ENCODE data around the gene MYOD1.
A peak's percentile ranks its signal among the peaks of the same experiment; 100 is the strongest.

Gene MYOD1

DNA sequence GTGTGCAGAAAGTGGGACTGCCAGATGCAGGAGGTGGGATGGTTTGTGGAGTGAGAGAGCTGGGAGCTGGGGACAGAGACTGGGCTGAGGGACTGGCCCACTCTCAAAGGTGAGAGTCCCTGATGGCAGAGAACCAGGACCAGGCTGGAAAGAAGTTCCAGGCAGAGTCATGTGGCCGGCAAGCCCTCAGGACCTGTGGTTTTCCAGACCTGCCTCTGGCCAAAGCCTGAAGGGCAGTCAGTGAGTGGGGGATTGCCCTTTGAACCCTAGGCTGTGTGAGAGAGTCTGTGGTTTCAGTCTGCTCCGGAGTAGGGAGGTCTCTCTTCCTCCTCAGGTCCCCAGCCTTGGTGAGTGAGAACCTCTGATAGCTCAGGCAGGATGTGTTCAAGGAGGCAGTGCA, 32.2 kb downstream of the MYOD1 start:
- no peak for DNase-seq

DNA sequence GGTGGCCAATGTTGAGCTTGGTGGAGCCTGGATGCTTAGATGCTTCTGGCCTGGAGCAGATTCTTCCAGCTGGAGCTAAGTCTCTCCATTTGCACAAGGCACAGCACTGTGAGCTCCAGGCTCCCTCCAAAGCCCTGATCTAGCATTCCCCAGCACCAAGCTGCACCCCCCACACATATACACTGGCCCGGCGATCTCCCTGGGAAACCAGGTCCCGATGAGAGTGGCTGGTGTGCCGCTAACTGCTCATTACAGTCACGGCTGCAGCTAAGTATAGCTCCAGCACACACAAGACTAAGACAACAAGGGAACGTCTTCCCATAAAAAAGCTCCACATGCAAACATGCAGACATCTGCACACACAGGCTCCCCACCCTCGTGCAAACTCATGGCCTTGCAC, 32.8 kb downstream of the MYOD1 start:
- DNase-seq: no peak

DNA sequence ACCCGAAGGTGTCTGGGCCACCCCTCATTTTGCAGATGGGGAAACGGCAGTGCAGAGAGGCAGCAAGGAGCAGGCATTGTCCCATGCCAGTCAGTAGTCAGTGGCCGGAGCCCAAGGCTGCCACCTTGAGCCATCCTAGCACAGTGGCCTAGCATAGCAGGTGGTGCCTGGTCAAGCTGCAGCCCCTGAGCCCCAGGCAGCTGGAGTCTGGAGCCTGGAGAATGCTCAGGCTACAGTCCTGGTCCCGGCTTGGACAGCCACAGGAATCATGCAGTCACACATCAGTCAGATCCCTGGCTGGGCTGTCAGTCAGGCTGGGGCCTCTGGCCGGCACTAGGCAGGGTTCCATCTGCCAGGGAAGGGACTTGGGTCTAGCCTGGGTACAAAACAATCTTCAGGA, 33.8 kb downstream of the MYOD1 start:
- DNase-seq: no peak

DNA sequence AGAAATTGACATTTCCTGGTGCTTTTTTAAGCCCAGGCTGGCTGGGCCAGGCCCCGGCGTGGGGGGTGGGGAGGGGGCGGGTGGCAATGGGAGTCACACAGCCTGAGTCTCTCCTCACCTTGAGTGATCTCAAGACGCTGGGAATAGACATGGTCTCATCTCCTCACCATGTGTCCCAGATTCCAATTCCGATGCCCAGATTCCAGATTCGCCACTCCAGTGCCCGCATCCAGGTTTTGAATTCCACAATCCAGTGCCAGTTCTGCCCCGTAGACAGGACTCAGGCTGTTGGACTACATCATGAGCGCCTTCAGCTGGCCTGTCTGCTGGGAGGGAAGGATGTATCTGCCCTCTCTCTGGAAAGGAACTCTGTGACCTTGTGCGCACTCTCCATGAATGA, 34.3 kb downstream of the MYOD1 start:
- DNase-seq: no peak

DNA sequence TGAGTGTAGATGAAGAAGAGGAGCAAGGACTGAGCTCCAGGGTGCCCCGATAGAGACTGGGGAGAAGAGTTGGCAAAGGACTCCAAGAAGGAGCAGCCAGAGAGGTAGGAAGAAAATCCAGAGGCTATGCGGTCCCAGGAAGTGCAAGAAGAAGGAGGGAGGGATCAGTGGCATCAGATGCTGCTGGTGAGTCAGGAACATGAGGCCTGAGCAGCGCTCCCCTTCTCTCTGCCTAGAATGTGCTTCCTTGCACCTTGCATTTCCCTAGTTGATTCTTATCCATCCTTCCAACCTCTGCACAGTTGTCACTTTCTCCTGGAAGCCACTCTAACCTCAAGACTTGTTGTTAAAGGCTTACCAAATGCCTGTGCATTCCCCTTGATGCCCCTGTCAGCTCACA, 36.5 kb downstream of the MYOD1 start:
- DNase-seq: no peak

DNA sequence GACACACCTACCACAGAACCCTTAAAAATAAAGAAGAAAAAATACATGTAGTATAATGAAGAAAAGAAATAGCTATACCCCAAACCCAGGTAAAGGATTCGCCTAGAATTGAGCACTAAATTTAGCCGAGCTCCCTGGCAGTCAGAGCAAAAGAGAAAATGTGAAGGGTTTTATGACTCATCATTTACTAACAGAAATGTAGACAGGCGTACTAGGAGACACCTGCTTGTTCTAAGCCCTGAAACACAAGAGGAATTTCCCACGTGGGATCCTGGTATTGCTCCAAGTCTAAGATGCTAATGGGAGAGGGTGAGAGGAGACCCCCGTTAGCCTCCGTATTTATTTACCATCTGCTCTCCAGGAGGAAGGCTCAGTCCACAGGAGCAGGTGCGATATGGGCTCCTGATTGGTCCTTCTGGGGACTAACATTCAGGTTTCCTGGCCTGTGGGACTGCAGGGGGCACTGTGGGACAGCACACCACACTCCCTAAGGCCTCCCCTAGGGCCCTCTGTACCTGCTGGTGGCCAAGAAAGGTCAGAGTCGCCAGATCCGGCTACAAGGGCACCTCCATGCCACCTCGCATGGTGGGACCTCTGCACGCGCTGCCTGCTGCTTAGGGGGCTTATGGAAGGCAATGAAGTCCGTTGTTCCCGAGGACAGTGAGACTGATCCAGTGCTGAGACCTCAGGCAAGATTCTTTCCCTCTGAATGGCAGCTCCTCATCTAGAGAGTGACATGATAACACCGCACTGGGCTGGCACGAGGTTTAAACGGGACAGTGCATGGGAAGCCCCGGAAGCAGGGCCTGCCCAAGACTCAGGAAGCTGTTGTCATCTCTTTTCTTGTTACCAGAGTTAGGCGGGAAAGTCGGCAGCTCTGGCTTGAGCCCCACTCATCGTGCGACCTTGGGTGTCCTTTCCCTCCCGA, 41.0 kb downstream of the MYOD1 start:
- DNase-seq: peak; percentile 88

DNA sequence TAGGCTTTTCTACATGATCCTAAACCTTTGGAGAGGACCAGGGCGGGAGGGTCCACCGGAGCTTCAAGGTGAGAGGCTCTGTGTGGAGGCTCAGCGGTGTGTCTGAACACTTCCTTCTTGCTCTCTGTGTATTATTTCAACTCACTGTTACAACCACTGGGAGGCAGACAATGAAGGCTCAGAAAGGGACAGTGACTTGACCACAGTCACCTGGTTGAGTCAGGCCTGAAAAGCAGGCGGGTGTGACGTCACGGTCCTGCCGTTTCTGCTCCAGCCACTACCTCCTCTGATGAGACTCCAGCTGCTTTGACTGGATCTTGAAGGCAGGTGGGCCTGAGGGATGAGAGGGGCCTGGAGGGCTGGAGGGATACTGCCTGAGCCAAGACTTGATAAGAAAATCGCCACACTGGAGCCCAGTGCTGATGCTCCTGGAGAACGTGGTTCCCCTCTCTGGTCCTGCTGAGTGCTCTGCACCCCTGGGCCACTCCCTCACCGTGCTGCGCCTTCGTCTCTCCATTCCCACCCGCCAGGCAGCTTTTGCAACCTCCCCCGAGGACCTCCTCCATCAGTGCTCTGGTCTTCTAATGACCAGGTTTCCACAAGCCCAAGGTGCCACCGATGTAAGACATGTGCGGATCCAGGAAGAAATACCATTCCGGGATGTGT, 43.1 kb downstream of the MYOD1 start:
- DNase-seq: no peak

DNA sequence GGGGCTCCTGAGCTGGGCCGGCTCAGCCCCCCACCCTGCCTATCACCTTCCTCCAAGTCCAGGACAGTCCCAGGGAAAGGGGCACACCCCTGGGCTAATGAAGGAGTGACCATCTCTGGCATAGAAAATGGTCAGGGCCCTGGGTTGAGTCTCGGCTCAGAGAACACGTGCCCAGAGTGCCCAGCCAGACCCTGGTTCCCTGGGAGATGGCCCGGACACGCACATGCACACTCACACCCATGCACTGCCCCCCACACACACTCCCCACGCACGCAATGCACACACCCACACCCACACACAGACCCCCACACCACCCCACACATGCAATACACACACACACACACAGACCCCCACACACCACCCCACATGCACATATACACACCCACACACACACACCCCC, 43.9 kb downstream of the MYOD1 start:
- no peak for DNase-seq

DNA sequence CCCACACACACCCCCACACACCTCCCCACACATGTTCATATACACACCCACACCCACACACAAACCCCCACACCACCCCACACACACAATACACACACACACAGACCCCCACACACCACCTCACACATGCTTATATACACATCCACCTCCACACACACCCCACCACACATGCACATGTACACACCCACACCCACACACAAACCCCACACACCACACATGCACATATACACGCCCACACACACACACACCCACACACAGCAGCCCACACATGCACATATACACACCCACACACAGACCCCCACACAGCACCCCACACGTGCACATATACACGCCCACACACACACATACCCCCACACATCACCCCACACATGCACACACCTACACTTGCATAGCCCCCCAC, 44.3 kb downstream of the MYOD1 start:
- DNase-seq: no peak

DNA sequence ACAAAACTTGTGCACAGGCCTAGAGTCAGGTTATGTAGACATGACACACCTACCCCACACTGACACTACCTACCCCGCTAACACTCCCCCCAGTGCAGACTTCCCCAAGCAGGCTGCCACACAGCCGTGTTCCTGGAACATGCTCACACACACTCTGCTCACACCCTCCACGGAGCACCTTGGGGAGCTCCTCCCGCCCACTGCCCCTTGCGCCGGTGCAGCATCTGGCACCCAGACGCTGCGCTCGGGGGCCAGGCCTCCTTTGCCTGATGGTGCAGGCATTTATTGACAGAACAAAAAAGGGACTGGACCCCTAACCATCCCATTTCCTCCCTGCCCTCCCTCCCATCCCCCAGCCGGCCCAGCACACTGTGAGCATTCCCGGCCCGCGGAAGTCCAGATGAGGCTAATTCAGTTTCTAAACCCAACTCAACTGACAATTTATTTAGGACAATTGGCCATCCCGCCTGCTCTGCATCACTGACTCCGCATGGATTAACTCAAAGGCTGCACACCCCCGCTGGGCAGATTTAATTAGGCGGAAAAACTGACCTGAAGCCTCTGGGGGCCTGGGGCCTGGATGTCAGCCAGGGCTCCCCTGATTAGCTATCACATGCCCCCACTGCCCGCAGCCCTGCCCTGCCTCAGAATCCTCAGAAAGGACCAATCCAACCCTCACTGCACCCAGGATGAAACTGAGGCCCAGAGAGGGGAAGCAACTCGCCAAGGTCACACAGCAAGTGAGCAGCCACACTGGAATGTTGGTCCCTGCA, 45.3 kb downstream of the MYOD1 start:
- DNase-seq: no peak

DNA sequence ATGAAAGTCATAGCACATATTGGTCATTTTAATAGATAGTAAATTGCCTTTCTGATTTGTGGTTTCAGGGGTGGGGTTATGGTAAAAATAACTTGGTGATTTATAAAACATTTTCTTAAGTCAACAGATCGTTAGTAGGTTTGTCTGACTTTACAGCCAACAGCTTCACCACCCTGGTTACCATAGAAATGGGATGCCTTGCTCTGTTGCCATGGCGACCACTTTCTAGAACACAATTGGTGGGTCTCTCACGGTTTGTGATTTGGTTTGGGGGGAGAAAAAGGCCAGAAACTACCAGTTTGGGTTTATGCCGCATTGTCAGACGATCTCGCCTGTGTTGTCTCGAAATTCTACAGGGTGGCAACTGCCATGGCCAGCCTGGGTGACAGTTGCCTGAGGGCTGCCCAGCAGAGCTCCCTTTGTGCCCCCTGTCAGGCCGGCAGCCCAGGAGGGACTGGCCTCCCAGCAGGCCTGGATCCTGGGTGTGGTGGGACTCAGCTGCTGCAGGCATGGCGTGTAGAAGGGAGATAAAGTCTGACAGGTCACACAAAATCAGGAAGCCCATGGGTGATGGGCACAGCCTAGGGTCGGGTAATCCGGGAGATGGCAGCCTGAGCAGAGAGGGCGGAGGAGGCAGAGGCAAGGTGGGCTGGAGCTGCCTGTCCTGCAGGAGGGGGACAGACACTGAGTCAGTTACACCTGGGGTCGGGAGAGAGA, 46.1 kb downstream of the MYOD1 start:
- no peak for DNase-seq

DNA sequence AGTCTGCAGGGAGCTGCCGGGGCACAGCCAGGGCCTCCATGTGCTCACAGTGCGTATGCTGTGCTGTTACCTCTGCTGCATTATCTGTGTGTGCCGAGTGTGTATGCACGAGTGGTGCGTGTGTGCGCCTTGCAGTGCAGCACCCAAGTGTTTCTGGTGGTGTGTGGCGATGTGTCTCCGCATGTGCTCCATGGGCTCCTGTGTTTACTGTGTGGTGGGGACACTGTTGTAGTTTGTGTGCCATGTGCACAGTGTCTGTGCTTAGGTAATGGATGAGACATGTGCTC, 46.6 kb downstream of the MYOD1 start:
- DNase-seq: no peak

DNA sequence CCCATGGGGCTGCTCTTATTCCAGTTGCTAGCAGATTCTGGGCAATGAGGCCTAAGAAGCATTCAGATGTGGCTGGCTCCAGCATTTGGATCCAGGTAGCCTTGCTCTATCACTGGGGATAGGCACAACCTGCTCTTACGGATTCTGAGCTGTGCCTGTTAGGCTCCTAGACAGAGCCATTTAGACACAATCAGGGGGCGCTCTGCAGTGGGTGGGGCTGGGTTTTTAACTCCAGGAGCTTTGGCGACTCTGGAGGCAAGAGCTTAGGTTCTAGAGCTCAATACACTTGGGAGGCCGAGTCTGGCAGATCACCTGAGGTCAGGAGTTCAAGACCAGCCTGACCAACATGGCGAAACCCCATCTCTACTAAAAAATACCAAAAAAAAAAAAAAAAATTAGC, 47.2 kb downstream of the MYOD1 start:
- DNase-seq: no peak

DNA sequence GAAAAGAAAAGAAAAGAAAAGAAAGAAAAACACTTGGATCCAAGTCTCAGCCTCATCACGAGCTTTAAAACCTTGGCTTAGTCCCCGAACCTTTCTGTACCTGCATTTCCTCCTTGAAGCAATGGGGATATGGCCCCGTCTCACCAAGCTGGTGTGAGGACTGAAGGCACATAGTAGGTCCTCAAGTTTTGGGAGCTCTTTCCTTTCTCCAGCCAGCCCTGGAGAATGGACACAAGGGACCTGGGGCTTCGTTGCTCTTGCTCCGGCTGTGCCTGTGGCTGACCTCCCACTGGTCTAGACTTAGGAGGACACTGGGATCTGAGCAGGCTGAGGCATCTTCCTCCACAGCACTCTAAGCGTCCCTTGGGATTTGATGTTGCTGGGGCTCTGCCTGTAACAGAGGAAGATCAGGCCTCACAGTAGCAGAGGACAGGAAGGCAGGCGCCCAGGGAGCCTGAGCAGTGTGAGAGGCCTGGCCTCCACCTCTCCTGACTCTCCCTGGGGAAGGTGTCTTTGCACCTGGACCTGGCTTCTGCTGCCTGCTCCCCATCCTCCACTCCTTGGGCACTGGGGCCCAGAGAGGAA, 48.0 kb downstream of the MYOD1 start:
- DNase-seq: no peak

DNA sequence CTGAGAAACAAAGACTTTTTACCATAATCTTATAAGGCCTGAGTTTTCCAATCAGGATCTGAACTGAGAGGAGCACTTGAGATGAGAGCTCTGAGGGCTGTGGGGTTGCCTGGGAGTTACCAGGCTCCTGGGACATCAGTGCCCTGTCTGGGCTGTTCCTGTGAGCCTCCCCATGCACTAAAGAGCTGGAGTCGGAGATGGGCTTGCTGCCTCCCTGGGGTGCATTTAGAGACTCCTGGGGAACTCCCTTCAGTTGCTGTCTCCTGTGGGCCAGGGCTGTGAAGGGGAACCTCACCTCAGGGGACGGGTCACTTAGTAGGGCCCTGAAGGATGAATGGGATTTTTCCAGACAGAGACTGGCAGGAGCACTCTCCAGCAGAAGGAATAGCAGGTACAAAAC, 48.5 kb downstream of the MYOD1 start:
- no peak for DNase-seq

DNA sequence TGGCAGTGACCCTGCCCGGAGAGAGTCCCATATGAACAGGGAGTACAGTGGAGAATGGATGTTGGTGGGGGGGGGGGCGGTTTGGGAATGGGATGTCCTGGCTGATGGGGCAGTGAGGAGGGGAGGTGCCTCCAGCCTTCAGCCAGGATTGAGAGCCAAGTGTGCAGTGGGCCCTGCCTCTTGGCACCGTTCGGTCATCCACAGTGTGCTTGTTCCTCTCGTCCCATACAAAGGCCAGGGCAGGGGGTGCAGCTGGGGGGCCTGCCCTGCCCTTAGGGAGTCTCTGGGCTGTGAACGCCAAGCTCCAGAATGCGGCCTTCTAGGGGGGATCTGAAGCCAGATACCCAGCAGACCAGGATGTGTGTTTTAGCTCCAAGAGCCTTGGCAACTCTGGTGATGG, 49.2 kb downstream of the MYOD1 start:
- DNase-seq: no peak

DNA sequence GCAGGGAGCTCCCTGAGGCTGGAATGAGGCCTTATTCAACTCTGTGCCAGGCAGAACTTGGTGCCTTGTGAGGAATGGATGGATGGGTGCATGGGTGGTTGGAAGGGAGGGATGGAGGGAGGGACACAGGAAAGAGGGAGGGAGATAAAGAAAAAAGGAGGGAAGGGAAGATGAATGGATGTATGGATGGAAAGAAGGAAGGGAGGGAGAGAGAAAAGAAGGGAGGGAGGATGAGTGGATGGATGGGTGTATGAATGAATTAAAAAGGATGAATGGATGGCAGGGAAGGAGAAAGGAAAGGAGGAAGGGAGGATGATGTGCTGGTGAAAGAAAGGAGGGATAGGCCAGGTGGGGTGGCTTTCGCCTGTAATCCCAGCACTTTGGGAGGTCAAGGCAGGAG, 49.8 kb downstream of the MYOD1 start:
- no peak for DNase-seq

DNA sequence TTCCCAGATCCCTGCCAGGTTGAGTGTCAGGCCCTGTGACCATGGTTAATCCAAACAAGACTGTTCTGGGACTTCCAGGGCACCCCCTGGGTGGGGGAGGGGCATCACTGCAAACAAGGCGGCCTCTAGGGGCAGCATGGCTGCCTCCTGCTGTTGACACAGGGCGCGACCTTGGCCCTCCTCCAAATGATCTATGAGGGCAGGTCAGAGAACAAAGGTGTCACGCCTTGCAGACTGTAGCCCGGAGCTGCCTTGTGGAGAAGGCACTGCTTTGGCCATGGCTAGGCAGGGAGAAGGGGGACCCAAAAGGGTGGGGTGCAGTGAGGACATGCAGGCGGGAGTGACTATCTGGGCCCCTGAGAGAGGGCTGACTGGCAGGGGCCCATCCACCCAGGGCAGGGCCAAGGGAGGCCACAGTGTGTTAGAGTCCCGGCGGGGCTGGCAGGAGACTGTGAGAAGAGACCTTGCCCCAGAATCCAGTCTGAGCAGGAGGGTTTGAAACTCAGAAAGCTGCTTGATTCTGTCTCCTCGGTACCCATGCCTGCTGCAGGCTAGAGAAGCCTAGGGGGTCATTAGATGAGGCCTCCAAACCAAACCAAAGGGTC, 50.8 kb downstream of the MYOD1 start:
- no peak for DNase-seq

DNA sequence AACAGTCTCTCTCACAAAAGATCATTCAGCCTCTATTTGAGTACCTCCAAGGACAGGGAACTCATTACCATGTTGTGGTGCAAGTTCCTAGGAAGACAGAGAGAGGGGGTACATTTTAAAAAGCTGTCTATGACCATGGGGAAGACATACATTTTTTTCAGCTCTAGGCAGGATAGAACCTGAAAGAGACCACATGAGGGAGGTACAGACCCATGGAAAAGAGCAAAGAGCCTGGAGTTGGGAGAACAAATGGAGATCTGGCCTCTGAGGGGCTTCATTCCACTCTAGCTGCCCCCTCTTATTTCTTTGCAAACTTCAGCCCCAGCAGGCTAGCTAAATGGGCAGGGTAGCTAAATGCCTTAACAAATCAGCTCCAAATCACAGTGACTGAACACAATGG, 51.5 kb downstream of the MYOD1 start:
- no peak for DNase-seq

DNA sequence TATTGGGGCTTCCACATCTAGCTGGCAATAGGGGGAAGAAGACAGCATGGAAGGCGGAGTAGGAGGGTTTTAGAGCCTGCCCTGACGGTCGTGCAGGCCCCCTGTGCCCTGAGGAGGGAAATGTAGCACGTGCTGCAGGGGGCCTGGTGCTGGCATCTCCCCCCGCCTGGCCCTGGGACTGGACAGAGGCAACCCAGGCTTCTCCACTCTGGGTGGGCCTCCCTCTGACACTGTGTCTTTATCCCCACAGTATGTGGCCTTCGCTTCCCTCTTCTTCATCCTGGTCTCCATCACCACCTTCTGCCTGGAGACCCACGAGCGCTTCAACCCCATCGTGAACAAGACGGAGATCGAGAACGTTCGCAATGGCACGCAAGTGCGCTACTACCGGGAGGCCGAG, 52.0 kb downstream of the MYOD1 start:
- DNase-seq: no peak
